ENCODE measurements around the gene TMEM9. TPM values are rescaled to one million over a fixed set of nuclear protein-coding genes. Genes with fewer than 3 reads are reported as not detected.
A peak's percentile ranks its signal among the peaks of the same experiment; 100 is the strongest.

The TMEM9 gene
- total and polyA plus RNA-seq, 9 of the 15 experiments (the other 6 are each of a cell fraction or from before 2014, with no cell fraction given): 30.4 to 107 (median 67.6) TPM

- in situ Hi-C loops (cut with MboI): no loop called here
- intact Hi-C loops (cut with micrococcal nuclease): loop anchor here (1.0 to 10.0 kb wide), 4 partner anchors 28 to 276 kb away; no protein-coding TSS in a partner anchor
- TF ChIP-seq MYC (IDR thresholded peaks at IDR 0.05; ENCODE audit: low read depth, low read length) (peak; percentile 47; the same call in 1 of the 2 replicates), MYC (CRISPR knock-in tag; IDR thresholded peaks at IDR 0.05; ENCODE audit: borderline replicate concordance, low read depth) (no peak), ID3 (CRISPR knock-in tag; IDR thresholded peaks at IDR 0.05) (no peak), ID3 (tag; IDR thresholded peaks at IDR 0.05) (0 out of 2 replicates have a peak, but pooled peaks have one; percentile 45), POLR2A (conservative IDR thresholded peaks at IDR 0.05) (no peak), ZNF583 (CRISPR knock-in tag; IDR thresholded peaks at IDR 0.05) (no peak), ZNF347 (CRISPR knock-in tag; IDR thresholded peaks at IDR 0.05; ENCODE audit: low read depth) (no peak), CCAR2 (IDR thresholded peaks at IDR 0.05; ENCODE audit: low read depth, low read length) (no peak), MEIS2 (IDR thresholded peaks at IDR 0.05; ENCODE audit: partially characterized antibody) (no peak), YY1 (IDR thresholded peaks at IDR 0.05; ENCODE audit: borderline replicate concordance in 1 of 3, control insufficient read depth in 1 of 3, extremely low read depth in 1 of 3, insufficient read depth in 3 of 3, insufficient read length in 1 of 3, insufficient replicate concordance in 2 of 3, low read depth in 1 of 3, low read length in 2 of 3) (peak in 1 of 3 experiments; percentile 24), STAG1 (CRISPR knock-in tag; IDR thresholded peaks at IDR 0.05; ENCODE audit: borderline replicate concordance) (peak; percentile 23; the same call in 1 of the 2 replicates), ZNF324 (CRISPR knock-in tag; IDR thresholded peaks at IDR 0.05) (no peak), CCNT2 (IDR thresholded peaks at IDR 0.05; ENCODE audit: borderline replicate concordance, extremely low read depth, insufficient read length, low read depth, low read length) (no peak), ZNF507 (tag; conservative IDR thresholded peaks at IDR 0.05) (no peak), VEZF1 (CRISPR knock-in tag; IDR thresholded peaks at IDR 0.05) (no peak)
- TF ChIP-seq, protein P1, sequence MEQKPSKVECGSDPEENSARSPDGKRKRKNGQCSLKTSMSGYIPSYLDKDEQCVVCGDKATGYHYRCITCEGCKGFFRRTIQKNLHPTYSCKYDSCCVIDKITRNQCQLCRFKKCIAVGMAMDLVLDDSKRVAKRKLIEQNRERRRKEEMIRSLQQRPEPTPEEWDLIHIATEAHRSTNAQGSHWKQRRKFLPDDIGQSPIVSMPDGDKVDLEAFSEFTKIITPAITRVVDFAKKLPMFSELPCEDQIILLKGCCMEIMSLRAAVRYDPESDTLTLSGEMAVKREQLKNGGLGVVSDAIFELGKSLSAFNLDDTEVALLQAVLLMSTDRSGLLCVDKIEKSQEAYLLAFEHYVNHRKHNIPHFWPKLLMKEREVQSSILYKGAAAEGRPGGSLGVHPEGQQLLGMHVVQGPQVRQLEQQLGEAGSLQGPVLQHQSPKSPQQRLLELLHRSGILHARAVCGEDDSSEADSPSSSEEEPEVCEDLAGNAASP (IDR thresholded peaks at IDR 0.05): no peak
These were observed 68.2 kb downstream of the TMEM9 start for GRCh38 chr1:201085902-201086735.

More at GRCh38 chr1:201085902-201086735, 68.2 kb downstream of the TMEM9 start:
- H3K4me2 ChIP-seq (ENCODE audit: insufficient read depth, low read length): no peak overlapping the region
- no TSS peak for BruUV-seq (replicated peaks)
- peaks cover 44 to 64% of the 10 kb centered on the region in 2 experiments for H3K27me3 ChIP-seq (ENCODE audit: control insufficient read depth in 2 of 2, insufficient read depth in 2 of 2, low read length in 2 of 2)
- POLR2A ChIA-PET: interaction anchor here (0.9 to 1.1 kb wide), 2 partner anchors 27 to 30 kb away, joined by 3 to 5 read pairs; no protein-coding TSS in a partner anchor
- WGBS (ENCODE audit: insufficient coverage, low coverage, missing lambda C conversion rate): 4% methylated on average over 12 of the region's 12 CpGs
- no peaks in the 10 kb centered on the region for H3K36me3 ChIP-seq (ENCODE audit: control insufficient read depth, insufficient read depth, low read length)
- H3K27ac ChIP-seq (ENCODE audit: extremely low read depth, low read depth, low read length): no peak overlapping the region
- H3K9me3 ChIP-seq (replicated peaks; ENCODE audit: control insufficient read depth, insufficient read depth, low read depth, low read length): no peaks in the 10 kb centered on the region
- H3K9ac ChIP-seq (ENCODE audit: insufficient read depth in 1 of 2, low read depth in 2 of 2, low read length in 2 of 2): no peak overlapping the region
- CTCF ChIA-PET (ENCODE audit: low intra/inter-chr PET ratio): interaction anchor here (0.7 to 2.3 kb wide), 4 partner anchors 28 to 137 kb away, joined by 3 to 11 read pairs (median 7); no protein-coding TSS in a partner anchor
- ATAC-seq: peak; percentile 97
- no peaks in the 10 kb centered on the region for H3K9me1 ChIP-seq (ENCODE audit: control insufficient read depth, insufficient read depth, low read length)
- no peak overlapping the region for H2AFZ ChIP-seq (ENCODE audit: low read depth, low read length)
- FAIRE-seq: peak; percentile 78
- no peak overlapping the region for H3K4me3 ChIP-seq
- H3K4me1 ChIP-seq (replicated peaks in 1 of 2; ENCODE audit: control insufficient read depth in 2 of 2, insufficient read depth in 2 of 2, low read length in 2 of 2): no peaks in the 10 kb centered on the region
- H4K20me1 ChIP-seq (replicated peaks; ENCODE audit: control insufficient read depth, insufficient read depth, low read length): peaks cover 6% of the 10 kb centered on the region
- H3K79me2 ChIP-seq (ENCODE audit: control insufficient read depth, insufficient read depth, low read length): no peaks in the 10 kb centered on the region
- peak; percentile 68 to 81 (median 72) for DNase-seq (ENCODE audit: extremely low read depth in 1 of 4, low spot score in 3 of 4)

All from K562 (cell line).